ENCODE results near the gene REPIN1. TPM values are rescaled to one million over a fixed set of nuclear protein-coding genes. Genes with fewer than 3 reads are reported as not detected.

Gene REPIN1
- total RNA-seq = 100 to 1,000 TPM in 1 of 2 donors, 10 to 100 TPM in 1; 81.4 to 110 TPM
- 10 to 100 TPM; 61.5 to 75.9 (median 70.3) TPM for polyA plus RNA-seq (ENCODE audit: insufficient read length in 6 of 6)
- long read RNA-seq, donor 1, transcript REPIN1-214 (3 exons, 2,058 nt) = minor isoform, 6 of 138 reads
- long read RNA-seq, donor 1, transcript REPIN1-202 (1 exons, 2,876 nt) = major isoform, 117 of 138 reads
- long read RNA-seq, donor 1, transcript REPIN1-207 (2 exons, 1,064 nt) = minor isoform, 7 of 138 reads
- long read RNA-seq, donor 1, partial matches to known transcripts = 0 of 138 reads
- long read RNA-seq, donor 1, other reads (novel, unspliced or antisense) = 0 of 138 reads
- long read RNA-seq, donor 2, transcript REPIN1-203 (2 exons, 2,969 nt) = minor isoform, 6 of 94 reads
- long read RNA-seq, donor 2, transcript REPIN1-202 (1 exons, 2,876 nt) = major isoform, 77 of 94 reads
- long read RNA-seq, donor 2, partial matches to known transcripts = 0 of 94 reads
- long read RNA-seq, donor 2, other reads (novel, unspliced or antisense) = 0 of 94 reads
- long read RNA-seq, donor 3, transcript REPIN1-202 (1 exons, 2,876 nt) = major isoform, 67 of 83 reads
- long read RNA-seq, donor 3, transcript REPIN1-203 (2 exons, 2,969 nt) = minor isoform, 8 of 83 reads
- long read RNA-seq, donor 3, partial matches to known transcripts = 0 of 83 reads
- long read RNA-seq, donor 3, other reads (novel, unspliced or antisense) = 0 of 83 reads
- long read RNA-seq, donor 4, partial matches to known transcripts = 0 of 5 reads
- long read RNA-seq, donor 4, other reads (novel, unspliced or antisense) = 0 of 5 reads
- long read RNA-seq, donor 5, transcript REPIN1-203 (2 exons, 2,969 nt) = minor isoform, 6 of 95 reads
- long read RNA-seq, donor 5, transcript REPIN1-202 (1 exons, 2,876 nt) = major isoform, 83 of 95 reads
- long read RNA-seq, donor 5, partial matches to known transcripts = 0 of 95 reads
- long read RNA-seq, donor 5, other reads (novel, unspliced or antisense) = 0 of 95 reads
- long read RNA-seq, donor 6, transcript REPIN1-203 (2 exons, 2,969 nt) = minor isoform, 8 of 69 reads
- long read RNA-seq, donor 6, transcript REPIN1-202 (1 exons, 2,876 nt) = major isoform, 55 of 69 reads
- long read RNA-seq, donor 6, partial matches to known transcripts = 0 of 69 reads
- long read RNA-seq, donor 6, other reads (novel, unspliced or antisense) = 0 of 69 reads
- long read RNA-seq, donor 7, transcript REPIN1-203 (2 exons, 2,969 nt) = minor isoform, 8 of 41 reads
- long read RNA-seq, donor 7, transcript REPIN1-202 (1 exons, 2,876 nt) = major isoform, 30 of 41 reads
- long read RNA-seq, donor 7, partial matches to known transcripts = 0 of 41 reads
- long read RNA-seq, donor 7, other reads (novel, unspliced or antisense) = 0 of 41 reads
- long read RNA-seq, donor 8, transcript REPIN1-203 (2 exons, 2,969 nt) = minor isoform, 14 of 84 reads
- long read RNA-seq, donor 8, transcript REPIN1-202 (1 exons, 2,876 nt) = major isoform, 63 of 84 reads
- long read RNA-seq, donor 8, partial matches to known transcripts = 0 of 84 reads
- long read RNA-seq, donor 8, other reads (novel, unspliced or antisense) = 0 of 84 reads
- long read RNA-seq, donor 9 = 0 reads
- long read RNA-seq, donor 10, transcript REPIN1-202 (1 exons, 2,876 nt) = major isoform, 9 of 17 reads
- long read RNA-seq, donor 10, partial matches to known transcripts = 0 of 17 reads
- long read RNA-seq, donor 10, other reads (novel, unspliced or antisense) = 3 of 17 reads
- long read RNA-seq, donor 11, transcript REPIN1-203 (2 exons, 2,969 nt) = minor isoform, 16 of 148 reads
- long read RNA-seq, donor 11, transcript REPIN1-202 (1 exons, 2,876 nt) = major isoform, 123 of 148 reads
- long read RNA-seq, donor 11, transcript REPIN1-214 (3 exons, 2,058 nt) = minor isoform, 5 of 148 reads
- long read RNA-seq, donor 11, partial matches to known transcripts = 0 of 148 reads
- long read RNA-seq, donor 11, other reads (novel, unspliced or antisense) = 0 of 148 reads
- long read RNA-seq, donor 12, transcript REPIN1-203 (2 exons, 2,969 nt) = minor isoform, 7 of 75 reads
- long read RNA-seq, donor 12, transcript REPIN1-202 (1 exons, 2,876 nt) = major isoform, 63 of 75 reads
- long read RNA-seq, donor 12, partial matches to known transcripts = 0 of 75 reads
- long read RNA-seq, donor 12, other reads (novel, unspliced or antisense) = 0 of 75 reads

- Histone ChIP-seq H3K27me3 (no peaks in the 10 kb centered on the region), H3K4me1 (peaks cover 18 to 55% of the 10 kb centered on the region in 2 donors), H3K9me3 (no peaks in the 10 kb centered on the region), H3K4me3 (peak within 1 kb of the TSS; percentile 88 to 92), H3K36me3 (peaks cover 0 to 28% of the 10 kb centered on the region in 2 donors), H3K27ac (peak within 1 kb of the TSS; percentile 96)
- intact Hi-C loops (cut with DNase I) = no loop called here
- ATAC-seq = peak; percentile 84
- peak; percentile 83 to 98 (median 92) for DNase-seq
- TF ChIP-seq CTCF (IDR thresholded peaks at IDR 0.05) = no peak
Measured at GRCh38 chr7:150368096-150368883, at the start of gene REPIN1. REPIN1 (plus strand) TSS chr7:150368822; CDS start chr7:150369712, 890 bp downstream.

GRCh38 chr7:150321788-150322113, 46.9 kb upstream of the REPIN1 start:
- ATAC-seq (no peak), DNase-seq (no peak)
- no peaks in the 10 kb centered on the region for H3K9me3 ChIP-seq
- peaks cover 27 to 43% of the 10 kb centered on the region in 2 donors for H3K4me1 ChIP-seq
- H3K4me3 ChIP-seq = peak overlapping the region in 1 of 2 donors; percentile 57
- intact Hi-C loops (cut with DNase I) = no loop called here
- H3K27ac ChIP-seq = peak overlapping the region; percentile 13 to 94
- TF ChIP-seq CTCF (IDR thresholded peaks at IDR 0.05) = no peak
- H3K36me3 ChIP-seq = peaks cover 0 to under 1% of the 10 kb centered on the region in 2 donors
- peaks cover 0 to 14% of the 10 kb centered on the region in 2 donors for H3K27me3 ChIP-seq

- peaks cover 0 to 5% of the 10 kb centered on the region in 2 donors for H3K36me3 ChIP-seq
- H3K27ac ChIP-seq = peak overlapping the region; percentile 94 to 95
- ATAC-seq (no peak), DNase-seq (no peak)
- intact Hi-C loops (cut with DNase I) = no loop called here
- peaks cover 0 to 14% of the 10 kb centered on the region in 2 donors for H3K27me3 ChIP-seq
- TF ChIP-seq CTCF (IDR thresholded peaks at IDR 0.05) = no peak
- H3K4me1 ChIP-seq = peaks cover 27 to 43% of the 10 kb centered on the region in 2 donors
- peak overlapping the region; percentile 50 to 57 for H3K4me3 ChIP-seq
- H3K9me3 ChIP-seq = no peaks in the 10 kb centered on the region
Measured at GRCh38 chr7:150322114-150322832, 46.3 kb upstream of the REPIN1 start.

All from left lung (tissue), 14 donors.